Psoas muscle (tissue), 8 donors: ENCODE data around the gene SLC36A3. TPM values are rescaled to one million over a fixed set of nuclear protein-coding genes. Genes with fewer than 3 reads are reported as not detected.

Experiments used
- ATAC-seq, 4 donors: fragments of 200-7000 bp; cut with Tn5 transposase; one replicate each; pipeline ENCODE4 v1.9.1; 2020; ENCODE audit warnings: moderate library complexity in 3 of 4, mild to moderate bottlenecking in 2 of 4
- DNase-seq, 2 donors: peaks; one replicate each; pipeline ENCODE4 v3.0.0-alpha.2; 2020
- H3K27ac ChIP-seq: fragments of 200-600 bp; one replicate; pipeline ENCODE4 v1.8.0; 2022
- H3K27me3 ChIP-seq, 3 donors: fragments of 200-600 bp in 1 of 3; one replicate each; pipeline versions ENCODE4 v1.6.1 to v1.8.0; 2013 to 2022; ENCODE audit warnings: low read length in 2 of 3, mild to moderate bottlenecking in 2 of 3, moderate library complexity in 1 of 3; ENCODE audit not compliant: insufficient read depth in 3 of 3
- H3K36me3 ChIP-seq, 2 donors: fragments of 200-600 bp in 1 of 2; one replicate each; pipeline versions ENCODE4 v1.6.1 to v1.8.0; 2013 to 2022; ENCODE audit warnings: low read depth in 1 of 2, mild to moderate bottlenecking in 1 of 2, moderate library complexity in 1 of 2; ENCODE audit not compliant: insufficient read depth in 1 of 2
- H3K4me1 ChIP-seq: fragments of 200-600 bp; one replicate; pipeline ENCODE4 v1.8.0; 2022
- H3K4me3 ChIP-seq: fragments of 200-600 bp; one replicate; pipeline ENCODE4 v1.8.0; 2022; ENCODE audit warnings: mild to moderate bottlenecking
- H3K9me3 ChIP-seq: fragments of 200-600 bp; one replicate; pipeline ENCODE4 v1.8.0; 2022
- CTCF ChIP-seq: fragments of 200-600 bp; IDR thresholded peaks from one replicate; pipeline ENCODE4 v1.8.0; 2022; ENCODE audit warnings: antibody characterized with exemption
- WGBS, 3 donors: extraction: QIAGEN DNeasy Blood & Tissue Kit; methylation state at CpG; one replicate each; pipeline versions ENCODE4 v1.1.6 to v1.1.7; 2013; 5-methylcytosine and 5-hydroxymethylcytosine counted together
- intact Hi-C, 2 donors: fragments of 100-400 bp; cut with DNase I; formaldehyde crosslinking; loops; one replicate each; pipeline versions ENCODE4 v1.11.0 to v1.14.2; 2022
- polyA plus RNA-seq, 3 donors: library from polyadenylated mRNA; stranded (reverse); fragments of 200-250 nt; gene quantifications; one replicate each; pipeline ENCODE4 v1.2.3, GENCODE V29; 2013
- total RNA-seq, 4 donors: library from RNA; stranded (reverse); fragmentation: NEBNext Ultra II Directional in 2 of 4; extraction: Animal tissue kit (Norgen Biotek cat#: 25700) in 2 of 4; gene quantifications; one replicate each; pipeline versions ENCODE4 v1.2.1 to v1.2.4, GENCODE V29; 2021 to 2023
- donor health status: healthy with polysubstance abuse.
- donor health status: DM: no; HTN: no; CAD: no; lungs with moderate emphysema.
- donor health status: Bipolar disorder and iron deficiency.
- donor health status: healthy.
- donor health status: DM: yes; HTN: yes; CAD: no.
- donor health status: DM: no; HTN: no; CAD: no.
- donor health status: DM: no; HTN: no; CAD: no.
- donor health status: DM: yes; HTN: yes; CAD: no.

The SLC36A3 gene
- total and polyA plus RNA-seq, 7 donors, result not detected

- TF ChIP-seq CTCF, result no peak
These were observed 57.8 kb downstream of the SLC36A3 start for GRCh38 chr5:151245680-151246219.

GRCh38 chr5:151244206-151244605, 59.4 kb downstream of the SLC36A3 start:
- H3K27me3 ChIP-seq, result no peaks in the 10 kb centered on the region
- H3K27ac ChIP-seq, result no peak overlapping the region
- no peaks in the 10 kb centered on the region for H3K4me1 ChIP-seq
- DNase-seq (no peak), ATAC-seq (no peak)
- intact Hi-C loops, result loop anchor here in 1 of 2 donors (5.0 to 10.0 kb wide), 2 partner anchors 69 to 192 kb away; no protein-coding TSS in a partner anchor
- WGBS, 3 donors, result 90 to 95% (median 93%) methylated on average over 3 of the region's 3 CpGs
- no peaks in the 10 kb centered on the region for H3K36me3 ChIP-seq
- TF ChIP-seq CTCF, result no peak
- no peaks in the 10 kb centered on the region for H3K9me3 ChIP-seq
- no peak overlapping the region for H3K4me3 ChIP-seq

More at GRCh38 chr5:151245680-151246219, 57.8 kb downstream of the SLC36A3 start:
- Histone ChIP-seq H3K4me3 (no peak overlapping the region), H3K27me3 (no peaks in the 10 kb centered on the region), H3K36me3 (no peaks in the 10 kb centered on the region), H3K4me1 (no peaks in the 10 kb centered on the region), H3K9me3 (no peaks in the 10 kb centered on the region), H3K27ac (no peak overlapping the region)
- intact Hi-C loops, result loop anchor here in 1 of 2 donors (10.0 kb wide), 1 partner anchor 71 kb away; no protein-coding TSS in a partner anchor
- ATAC-seq, result no peak
- DNase-seq, result no peak
- WGBS, 3 donors, result 79 to 89% (median 80%) methylated on average over 4 of the region's 4 CpGs

- H3K4me1 ChIP-seq, result no peaks in the 10 kb centered on the region
- TF ChIP-seq CTCF, result no peak
- no peak for DNase-seq
- no peak overlapping the region for H3K27ac ChIP-seq
- H3K9me3 ChIP-seq, result no peaks in the 10 kb centered on the region
- ATAC-seq, result no peak
- intact Hi-C loops, result loop anchor here in 1 of 2 donors (5.0 to 10.0 kb wide), 2 partner anchors 69 to 191 kb away; no protein-coding TSS in a partner anchor
- H3K4me3 ChIP-seq, result no peak overlapping the region
- 93 to 96% (median 95%) methylated on average over 4 of the region's 4 CpGs for WGBS, 3 donors
- no peaks in the 10 kb centered on the region for H3K36me3 ChIP-seq
- H3K27me3 ChIP-seq, result no peaks in the 10 kb centered on the region
These were observed 60.0 kb downstream of the SLC36A3 start for GRCh38 chr5:151243564-151243963.

- intact Hi-C loops, result loop anchor here in 1 of 2 donors (5.0 to 10.0 kb wide), 2 partner anchors 68 to 191 kb away; no protein-coding TSS in a partner anchor
- H3K27me3 ChIP-seq, result no peaks in the 10 kb centered on the region
These were observed 60.4 kb downstream of the SLC36A3 start for GRCh38 chr5:151243127-151243526.

More at GRCh38 chr5:151243127-151243526, 60.4 kb downstream of the SLC36A3 start:
- peaks cover 1% of the 10 kb centered on the region for H3K4me1 ChIP-seq
- 87 to 92% (median 89%) methylated on average over 4 of the region's 4 CpGs for WGBS, 3 donors
- ATAC-seq (no peak), DNase-seq (no peak)
- H3K36me3 ChIP-seq, result no peaks in the 10 kb centered on the region
- H3K27ac ChIP-seq, result no peak overlapping the region
- no peak overlapping the region for H3K4me3 ChIP-seq
- TF ChIP-seq CTCF, result no peak
- H3K9me3 ChIP-seq, result no peaks in the 10 kb centered on the region
